GM23248 (cell line): Measurements from ENCODE around the gene PPIP5K1.

Source experiments
- EZH2 ChIP-seq: fragments of 200-600 bp; sonication (generic); IDR thresholded peaks from 2 replicates; pipeline ENCODE4 v1.6.1; 2018; ENCODE audit warnings: antibody characterized with exemption, mild to moderate bottlenecking; ENCODE audit not compliant: insufficient read depth, poor library complexity, severe bottlenecking
- EZH2phosphoT487 ChIP-seq: fragments of 200-600 bp; sonication (generic); IDR thresholded peaks from 2 replicates; pipeline ENCODE4 v1.6.1; 2018; ENCODE audit warnings: antibody characterized with exemption, moderate library complexity, mild to moderate bottlenecking, low read depth; ENCODE audit not compliant: insufficient read depth

DNA sequence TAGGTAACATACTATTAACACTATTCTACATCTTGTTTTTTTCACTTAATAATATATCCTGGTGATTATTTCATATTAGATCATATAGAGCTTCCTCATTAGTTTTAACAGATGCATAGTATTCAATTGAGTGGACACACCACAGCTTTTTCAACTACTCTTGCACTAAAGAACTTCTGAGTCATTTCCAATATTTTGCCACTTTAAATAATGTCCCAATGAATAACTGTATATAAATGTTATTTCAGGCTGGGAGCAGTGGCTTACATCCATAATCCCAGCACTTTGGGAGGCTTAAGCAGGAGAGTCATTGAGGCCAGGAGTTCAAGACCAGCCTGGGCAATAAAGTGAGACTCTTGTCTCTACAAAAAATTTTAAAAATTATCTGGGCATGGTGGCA, 45.7 kb downstream of the PPIP5K1 start:
- TF ChIP-seq EZH2phosphoT487 (no peak), EZH2 (no peak)
